NCI-H2171 (cell line): ENCODE results near the gene HMCES.
"Not testable (repeated sequence)": the region's sequence is repeated elsewhere in the genome, so short reads cannot be mapped to it uniquely, and the experiment has no call there.

Experiments
- DNase-seq: peaks from one replicate; lab custom pipeline; 2025; lab: John Stamatoyannopoulos, UW

The HMCES gene

DNA sequence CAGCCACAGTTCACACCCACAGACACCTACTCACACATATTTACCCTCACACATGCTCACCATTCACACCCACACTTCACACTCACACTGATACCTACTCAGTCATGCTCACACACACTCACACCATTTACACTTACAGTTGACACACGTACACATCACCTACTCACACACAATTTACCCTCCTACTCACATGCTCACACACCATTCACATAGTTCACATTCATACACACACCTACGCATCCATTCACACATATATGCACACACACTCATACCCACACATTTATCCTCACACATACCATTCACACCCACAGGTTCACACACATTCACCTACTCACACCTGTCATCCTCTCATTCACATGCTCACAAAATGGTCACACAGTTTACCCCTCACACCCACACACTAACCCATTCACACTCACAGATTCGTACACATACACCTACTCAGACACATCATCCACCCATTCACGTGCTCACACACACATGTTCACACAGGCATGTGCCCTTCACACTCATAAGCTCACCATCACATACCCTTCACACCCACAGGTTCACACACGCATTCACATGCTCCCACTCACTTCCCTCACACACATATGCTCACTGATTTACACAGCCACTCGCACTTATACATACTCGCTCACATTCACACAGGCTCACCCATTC is 42.3 kb downstream of the HMCES start:
- no peak for DNase-seq

DNA sequence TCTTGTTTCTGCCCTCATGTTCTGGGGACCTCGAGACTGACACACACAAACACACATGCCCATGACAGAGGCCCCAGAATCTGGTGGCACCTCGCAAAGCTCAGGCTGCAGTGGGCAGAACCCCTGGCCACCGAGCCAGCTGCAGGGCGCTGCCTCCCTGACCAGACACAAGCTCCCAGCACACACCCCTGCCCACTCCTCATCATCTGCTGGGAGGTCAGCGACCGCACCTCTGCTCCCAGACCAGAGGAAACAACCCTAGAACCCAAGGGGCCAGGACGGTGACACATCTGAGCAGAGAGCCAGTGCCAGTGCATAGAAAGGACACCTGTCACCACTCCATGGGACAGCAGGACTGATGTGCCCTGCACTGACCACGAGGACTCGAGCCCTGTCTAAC is 43.2 kb downstream of the HMCES start:
- DNase-seq = no peak

DNA sequence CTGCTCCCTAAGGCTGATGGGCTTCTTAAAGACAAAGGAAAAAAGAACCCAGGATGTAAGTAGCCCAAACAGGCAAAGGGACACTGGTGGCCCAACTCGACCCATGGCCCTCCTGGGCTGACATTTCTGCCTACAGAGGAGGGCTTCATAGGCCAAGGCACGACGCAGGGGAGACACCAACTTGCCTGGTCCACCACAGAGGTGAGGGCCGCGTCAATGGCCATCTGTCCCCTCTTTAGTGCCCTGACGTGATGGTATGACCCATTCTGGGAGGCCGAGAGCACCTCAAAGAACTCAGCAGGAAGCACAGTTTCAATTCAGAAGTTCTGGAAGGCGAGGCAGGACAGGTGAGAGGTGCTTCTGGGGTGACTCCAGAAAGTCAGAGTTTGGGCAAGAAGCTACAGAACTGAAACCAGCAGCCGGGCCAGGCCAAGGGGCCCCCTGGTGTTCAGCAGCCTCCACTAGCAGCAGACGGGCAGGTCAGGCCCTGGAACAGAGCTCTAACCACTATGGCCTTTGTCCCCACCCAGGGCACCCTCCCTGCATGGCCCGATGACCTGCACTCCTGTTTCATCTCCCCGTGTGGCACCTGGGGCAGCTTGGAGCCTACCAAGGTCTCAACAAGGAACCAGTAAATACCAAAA is 45.1 kb downstream of the HMCES start:
- no peak for DNase-seq

DNA sequence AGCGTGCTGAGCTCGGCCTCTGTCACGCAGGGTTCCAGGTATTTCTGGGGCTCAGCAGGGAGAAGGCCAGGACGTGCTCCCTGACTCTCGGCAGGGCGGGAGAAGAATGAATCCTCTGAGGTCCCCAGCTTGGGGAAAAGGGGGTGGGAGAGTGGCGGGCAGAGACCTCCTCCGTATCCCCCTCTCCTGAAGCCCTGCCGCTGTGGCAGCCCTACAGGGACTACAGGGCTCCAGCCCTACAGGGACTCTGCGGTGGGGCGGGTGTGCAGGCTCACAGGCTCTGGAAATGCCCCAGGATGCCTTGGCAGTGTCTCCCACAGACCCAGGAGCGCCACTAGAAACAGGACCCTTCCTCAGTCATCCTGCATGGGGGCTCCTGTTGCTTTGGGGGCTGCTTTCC is 46.2 kb downstream of the HMCES start:
- no peak for DNase-seq

DNA sequence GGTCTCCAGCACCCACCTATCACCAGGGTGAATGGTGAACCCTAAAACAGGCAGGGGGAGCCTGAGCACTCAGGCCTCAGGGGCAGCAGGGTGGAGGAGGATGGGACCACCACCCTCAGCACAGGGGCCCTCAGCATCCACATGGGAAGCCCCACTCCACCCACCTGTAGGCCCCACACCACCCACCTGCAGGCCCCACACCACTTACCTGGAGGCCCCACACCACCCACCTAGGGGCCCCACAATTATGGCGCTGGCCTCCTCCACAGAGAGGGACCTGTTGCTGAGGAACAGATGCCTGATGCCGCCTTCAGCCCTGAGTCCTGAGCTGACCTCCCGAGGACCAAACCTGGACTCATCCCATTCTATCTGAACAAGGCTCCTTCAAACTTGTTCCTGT is 46.7 kb downstream of the HMCES start:
- no peak for DNase-seq

DNA sequence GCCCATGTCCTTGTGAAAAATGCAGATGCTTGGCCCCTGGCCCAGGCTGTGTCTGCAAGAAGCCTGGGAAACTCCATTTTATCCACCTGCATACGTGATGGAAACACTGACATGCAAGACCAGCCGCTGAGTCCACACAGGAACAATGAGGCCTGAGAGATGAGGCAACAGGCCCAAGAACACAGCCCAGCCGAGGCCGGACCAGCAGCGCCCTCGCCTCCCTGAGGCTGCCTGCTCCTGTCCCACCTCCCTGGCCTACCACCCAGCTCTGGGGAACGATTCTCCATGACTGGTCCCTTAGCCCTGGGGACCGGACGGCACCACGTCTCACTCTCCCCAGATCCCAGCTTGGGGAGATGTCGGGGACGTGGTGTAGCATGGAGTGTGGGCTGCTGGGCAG is 47.5 kb downstream of the HMCES start:
- DNase-seq = no peak

DNA sequence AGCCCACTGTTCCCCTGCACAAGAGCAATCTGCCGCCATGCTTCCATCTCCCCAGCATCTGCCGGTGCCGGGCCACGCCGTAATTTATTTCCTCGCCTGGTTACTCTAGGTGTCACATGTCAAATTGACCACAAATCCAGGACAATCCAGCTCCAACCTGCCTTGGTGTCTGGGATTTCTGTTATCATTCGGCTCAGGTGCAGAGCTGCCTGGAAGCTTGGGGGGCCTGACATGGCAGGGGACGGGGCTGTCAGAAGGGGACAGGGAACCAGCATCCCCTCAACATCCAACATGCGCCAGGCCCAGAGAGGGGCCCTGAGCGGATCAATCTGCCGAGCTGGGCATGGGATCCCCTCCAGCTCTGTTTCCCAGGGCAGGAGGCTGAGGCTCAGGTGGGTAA is 47.9 kb downstream of the HMCES start:
- no peak for DNase-seq

DNA sequence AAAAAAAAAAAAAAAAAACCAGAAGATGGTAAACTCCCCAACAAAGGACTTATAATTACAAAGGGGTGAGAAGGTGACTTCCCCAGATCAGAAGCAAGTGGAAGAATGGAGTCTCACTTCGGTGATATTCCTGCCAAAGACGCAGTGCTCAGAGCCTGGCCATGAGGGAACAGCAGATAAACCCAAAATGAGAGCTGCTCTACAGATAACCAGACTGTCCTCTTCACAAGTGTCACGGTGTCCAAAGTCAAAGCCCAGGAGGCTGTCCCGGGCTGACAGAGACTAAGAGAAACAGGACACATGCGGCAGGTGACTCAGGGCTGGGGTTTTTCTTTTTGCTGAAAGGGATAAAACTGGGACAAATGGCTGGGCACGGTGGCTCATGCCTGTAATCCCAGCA is 48.8 kb downstream of the HMCES start:
- DNase-seq = no peak

DNA sequence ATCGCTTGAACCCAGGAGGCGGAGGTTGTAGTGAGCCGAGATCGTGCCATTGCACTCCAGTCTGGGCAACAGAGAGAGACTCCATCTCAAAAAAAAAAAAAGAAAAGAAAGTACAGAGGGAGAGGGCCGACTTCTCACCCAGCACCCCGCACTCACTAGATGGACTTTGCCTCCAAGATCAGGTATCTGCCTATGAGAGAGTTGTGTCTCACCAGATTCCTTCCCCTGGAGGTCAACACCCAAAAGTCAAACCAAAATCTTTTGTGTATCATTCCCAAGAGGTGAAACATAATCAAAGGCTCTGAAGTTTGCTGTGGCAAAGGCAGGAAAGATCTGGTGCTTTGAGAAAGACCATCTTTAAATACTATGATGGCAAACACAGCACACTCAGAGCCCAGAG is 51.2 kb downstream of the HMCES start:
- no peak for DNase-seq

DNA sequence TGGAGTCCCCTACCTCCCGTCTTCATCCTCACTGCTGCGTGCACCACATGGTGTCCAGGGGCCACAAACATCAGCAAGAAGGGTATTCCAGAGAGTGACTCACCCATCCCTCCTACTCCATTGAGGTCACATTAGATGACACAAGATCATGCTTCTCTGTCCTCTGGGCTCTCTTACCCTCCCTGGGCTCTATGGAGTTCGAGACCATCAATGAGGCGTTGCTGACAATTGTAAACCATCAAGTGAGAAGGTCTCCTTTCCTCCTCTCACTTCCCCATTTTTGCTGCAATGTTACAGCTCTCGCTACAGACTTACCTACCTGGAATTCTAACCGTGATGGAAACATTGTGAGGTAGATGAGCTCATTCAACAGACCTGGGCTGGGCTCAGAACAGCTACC is 51.7 kb downstream of the HMCES start:
- DNase-seq = no peak

DNA sequence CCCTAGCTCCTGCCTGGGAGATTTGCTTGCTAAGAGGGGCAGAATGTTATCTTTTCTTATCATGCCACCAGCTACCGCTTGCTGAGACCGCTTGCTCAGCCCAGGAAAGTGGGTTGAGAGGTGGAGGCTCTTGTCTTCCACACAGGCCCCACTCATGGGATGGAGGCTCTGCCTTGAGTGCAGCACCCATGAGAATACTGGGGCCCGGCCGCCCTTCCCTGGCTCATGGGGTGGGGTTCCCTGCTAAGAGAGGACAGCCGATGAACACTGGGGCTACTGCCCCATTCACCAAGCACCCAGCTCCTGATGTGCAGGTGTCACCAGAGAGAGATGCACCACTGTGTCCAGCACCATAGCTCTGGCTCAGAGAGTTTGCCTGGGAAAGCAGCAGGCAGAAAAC is 55.2 kb downstream of the HMCES start:
- DNase-seq = no peak

DNA sequence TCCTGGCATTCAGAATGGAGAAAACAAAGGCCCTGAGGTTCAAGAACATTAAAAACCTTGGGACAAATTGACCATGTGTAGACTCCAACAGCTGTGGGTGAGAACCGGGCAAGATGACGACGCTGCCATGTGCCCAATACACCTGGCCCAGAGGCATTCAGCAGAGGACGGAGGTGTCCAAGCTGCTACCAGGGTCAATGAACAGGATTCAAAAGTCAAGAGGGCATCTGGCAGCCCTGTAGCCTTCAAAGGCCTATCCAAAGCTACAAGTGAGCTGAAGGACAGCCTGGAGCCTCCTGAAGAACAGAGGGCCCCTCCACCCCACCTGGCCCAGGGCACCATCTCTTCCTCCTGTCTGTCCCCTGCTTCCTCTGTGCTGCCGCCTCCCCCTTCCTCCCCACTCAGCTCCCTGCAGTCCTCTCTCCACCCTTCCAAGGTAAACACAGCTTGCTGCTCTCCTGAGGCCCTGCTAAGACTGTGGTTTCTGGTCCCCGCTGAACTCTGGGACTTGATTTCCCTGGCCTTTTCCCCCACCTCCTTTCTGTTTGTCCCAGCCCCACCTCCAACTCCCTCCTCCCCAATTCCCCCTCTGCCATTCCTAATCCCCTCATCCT is 57.5 kb downstream of the HMCES start:
- no peak for DNase-seq

DNA sequence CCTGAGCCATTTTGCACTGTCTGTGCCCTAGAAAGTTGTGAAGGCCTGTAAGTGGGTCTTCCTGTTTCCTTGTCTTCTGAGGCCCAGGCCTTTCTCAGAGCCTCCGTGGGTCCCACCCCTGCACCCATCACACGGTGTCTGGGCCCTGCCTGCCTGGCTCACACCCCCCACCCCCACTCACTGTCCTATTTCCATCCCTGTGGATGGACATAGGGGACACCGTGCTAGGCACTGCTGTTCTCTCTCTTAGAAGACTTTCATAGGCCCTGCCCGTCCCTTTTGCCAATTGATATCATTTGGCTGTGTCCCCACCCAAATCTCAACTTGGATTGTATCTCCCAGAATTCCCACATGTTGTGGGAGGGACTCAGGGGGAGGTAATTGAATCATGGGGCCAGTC is 59.0 kb downstream of the HMCES start:
- DNase-seq = not testable (repeated sequence)

DNA sequence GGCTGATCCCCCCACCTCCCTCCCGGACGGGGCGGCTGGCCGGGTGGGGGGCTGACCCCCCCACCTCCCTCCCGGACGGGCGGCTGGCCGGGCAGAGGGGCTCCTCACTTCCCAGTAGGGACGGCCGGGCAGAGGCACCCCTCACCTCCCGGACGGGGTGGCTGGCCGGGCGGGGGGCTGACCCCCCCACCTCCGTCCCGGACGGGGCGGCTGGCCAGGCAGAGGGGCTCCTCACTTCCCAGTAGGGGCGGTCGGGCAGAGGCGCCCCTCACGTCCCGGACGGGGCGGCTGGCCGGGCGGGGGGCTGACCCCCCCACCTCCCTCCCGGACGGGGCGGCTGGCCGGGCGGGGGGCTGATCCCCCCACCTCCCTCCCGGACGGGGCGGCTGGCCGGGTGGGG is 60.5 kb downstream of the HMCES start:
- not testable (repeated sequence) for DNase-seq

DNA sequence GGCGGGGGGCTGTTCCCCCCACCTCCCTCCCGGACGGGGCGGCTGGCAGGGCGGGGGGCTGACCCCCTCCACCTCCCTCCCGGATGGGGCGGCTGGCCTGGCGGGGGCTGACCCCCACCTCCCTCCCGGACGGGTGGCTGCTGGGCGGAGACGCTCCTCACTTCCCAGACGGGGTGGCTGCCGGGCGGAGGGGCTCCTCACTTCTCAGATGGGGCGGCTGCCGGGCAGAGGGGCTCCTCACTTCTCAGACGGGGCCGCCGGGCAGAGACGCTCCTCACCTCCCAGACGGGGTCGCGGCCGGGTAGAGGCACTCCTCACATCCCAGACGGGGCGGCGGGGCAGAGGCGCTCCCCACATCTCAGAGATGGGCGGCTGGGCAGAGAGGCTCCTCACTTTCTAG is 61.2 kb downstream of the HMCES start:
- not testable (repeated sequence) for DNase-seq

DNA sequence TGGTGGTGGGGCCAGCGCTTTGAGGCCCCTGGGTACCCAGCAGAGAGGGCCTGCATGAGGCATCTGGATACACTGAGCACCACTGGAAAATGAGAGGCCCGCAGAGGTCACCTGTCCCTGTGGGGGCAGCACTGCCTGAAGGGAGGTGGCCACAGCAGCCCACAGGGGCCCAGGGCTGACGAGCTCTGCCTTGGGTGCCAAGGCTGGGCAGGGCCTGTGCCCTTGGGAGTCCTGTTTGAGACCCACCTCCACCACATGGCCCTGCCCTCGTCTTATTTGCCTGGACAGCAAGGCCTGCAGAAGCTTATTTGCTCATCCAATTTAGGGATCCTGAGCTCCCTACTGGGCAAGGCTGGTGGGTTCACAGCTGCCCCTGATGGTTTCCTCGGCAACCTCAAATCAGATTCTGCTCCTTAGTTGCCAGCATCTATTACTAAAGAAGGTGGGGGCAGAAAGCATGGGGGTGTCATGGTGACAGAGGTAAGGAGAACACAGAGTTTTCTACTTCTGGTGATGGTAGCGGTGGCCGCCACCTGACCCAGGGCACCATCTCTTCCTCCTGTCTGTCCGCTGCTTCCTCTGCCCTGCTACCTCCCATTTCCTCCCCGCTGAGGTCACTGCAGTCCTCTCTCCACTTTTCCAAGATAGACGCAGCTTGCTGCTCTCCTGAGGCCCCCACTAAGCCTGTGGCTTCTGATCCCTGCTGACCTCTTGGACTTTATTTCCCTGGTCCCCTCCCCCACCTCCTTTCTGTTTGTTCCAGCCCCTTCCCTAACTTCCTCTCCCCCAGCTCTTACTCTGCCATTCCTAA is 62.9 kb downstream of the HMCES start:
- no peak for DNase-seq

DNA sequence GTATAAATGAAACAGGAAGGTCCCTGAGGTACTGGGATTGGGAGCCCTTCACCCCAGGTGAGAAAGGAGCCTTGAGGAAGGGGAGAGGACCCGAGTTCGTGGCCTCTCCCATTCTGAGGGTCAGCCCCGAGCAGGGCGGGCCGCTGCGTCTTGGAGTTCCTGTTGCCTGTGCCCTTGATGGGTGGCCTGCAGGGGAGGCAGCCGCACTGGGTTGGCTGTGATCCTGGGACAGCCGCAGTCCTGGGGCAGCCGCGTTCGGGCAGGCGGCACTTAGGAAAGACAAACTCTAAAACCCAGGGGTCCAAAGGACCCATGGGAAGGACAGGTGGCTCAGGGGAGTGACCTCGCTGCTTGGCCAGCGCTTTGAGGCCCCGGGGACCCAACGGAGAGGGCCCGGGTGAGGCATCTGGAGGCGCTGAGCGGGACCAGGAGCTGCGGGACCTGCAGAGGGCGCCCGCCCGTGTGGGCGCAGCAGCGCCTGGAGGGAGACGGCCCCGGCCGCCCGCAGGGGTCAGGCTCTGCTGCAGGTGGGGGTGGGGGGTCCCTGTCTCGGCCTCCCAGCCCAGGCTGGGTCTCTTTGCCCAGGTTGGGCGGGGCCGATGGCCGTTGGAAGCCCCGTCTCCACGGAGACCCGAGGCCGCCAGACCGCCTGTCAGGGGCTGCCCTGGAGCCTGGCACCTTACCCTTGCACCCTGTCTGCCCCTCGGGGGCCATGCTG is 65.1 kb downstream of the HMCES start:
- no peak for DNase-seq

DNA sequence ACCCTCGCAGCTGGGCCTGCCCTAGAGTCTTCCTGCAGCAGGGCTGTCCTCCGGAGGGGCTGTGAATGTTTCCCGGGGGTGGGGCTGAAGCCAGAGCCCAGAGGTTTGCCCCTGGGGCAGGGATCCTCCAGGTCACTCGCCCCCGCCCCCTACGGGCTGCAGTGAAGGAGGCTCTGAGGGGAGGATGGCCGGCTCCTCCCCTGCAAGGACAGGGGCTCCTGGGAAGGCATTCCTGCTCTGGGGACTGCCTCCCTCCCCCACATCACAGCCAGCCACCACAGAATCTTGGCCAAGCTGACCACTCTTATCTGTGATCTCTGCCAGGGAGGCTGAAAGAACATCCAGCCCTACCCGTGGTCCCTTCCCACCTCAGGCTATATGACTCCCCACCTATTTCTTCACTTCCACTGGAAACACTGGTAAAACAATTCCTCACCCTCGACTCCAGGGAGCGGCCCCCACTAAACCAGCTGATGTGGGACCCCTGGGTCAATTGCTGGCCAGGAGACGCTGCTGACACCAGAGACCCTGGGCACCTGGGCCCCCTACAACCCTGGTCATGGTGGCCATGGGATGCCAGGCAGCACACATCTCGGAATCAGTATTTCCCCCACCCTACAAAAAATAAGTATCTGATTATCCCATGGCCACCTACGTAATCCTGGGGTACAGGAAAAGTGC is 66.0 kb downstream of the HMCES start:
- DNase-seq = no peak

DNA sequence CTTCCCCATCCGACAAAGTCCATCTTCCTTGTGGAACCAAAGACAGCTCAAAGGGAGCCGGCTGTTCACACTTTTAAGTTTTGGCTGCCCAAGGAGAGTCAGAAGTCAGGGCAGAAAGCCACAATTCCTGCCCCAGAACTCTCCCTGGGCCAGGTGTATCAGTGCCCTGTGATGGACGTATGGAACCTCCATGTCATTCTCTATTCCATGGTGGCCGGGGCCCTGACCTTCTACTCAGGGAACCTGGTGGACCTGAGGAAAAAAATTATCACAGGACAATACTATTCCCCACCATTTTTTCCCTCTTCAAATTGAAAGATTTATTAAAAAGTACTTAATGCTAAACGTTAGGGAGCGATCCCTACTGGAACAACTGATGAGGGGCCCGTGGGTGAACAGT is 66.6 kb downstream of the HMCES start:
- no peak for DNase-seq

DNA sequence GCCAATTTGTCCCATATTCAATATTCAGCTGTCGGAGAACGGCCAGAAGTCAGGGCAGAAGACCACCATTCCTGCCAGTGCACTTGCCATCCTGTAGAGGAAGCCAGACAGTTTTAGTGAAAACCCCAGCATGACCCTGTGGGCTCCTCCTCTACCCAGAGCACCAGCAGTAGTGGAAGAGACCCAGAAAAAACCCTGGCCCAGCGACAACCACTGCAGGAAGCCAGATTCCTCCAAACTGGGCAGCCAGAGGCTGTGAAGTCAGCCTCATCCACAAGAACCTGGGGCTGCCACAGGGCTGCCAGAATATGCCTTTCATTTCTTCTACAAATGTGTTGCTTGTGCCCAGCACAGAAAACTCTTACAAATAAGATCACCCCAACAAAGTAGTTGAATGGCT is 67.3 kb downstream of the HMCES start:
- DNase-seq = no peak

DNA sequence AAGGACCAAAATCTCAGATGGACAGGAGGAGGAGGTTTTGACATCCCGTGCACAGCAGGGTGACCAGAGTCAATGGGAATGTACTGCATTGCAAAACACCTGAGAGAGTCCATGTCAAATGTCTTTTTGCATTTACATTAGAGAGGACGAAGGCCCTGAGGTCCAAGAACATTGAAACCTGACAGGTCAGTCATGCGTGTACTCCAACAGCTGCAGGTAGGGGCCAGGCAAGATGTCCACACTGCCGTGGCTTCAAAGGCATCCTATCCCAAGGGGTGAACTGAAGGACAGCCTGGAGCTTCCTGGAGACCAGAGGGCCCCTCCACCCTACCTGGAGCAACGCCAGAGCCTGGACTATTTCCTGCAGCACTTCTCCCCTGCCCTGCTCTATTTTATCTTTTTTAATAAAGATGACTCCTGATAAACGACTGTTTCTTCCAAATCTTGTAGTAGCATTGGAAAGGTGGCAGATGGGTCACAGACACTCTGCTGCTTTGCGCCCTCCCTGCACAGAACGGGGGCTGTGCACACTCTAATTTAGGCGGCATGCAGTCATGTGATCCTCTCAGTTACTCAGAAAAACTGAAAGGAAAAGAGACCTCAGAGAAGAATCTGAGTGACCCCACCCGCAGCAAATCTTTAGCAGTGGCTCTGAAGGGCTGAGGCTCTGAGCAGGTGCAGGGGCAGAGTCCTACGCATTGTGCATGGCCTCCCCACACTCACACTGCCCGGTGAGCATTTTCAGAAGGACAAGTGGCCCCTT is 68.2 kb downstream of the HMCES start:
- peak; percentile 25 for DNase-seq
